GM18907 (cell line): ENCODE measurements around the gene FOXL1.
A peak's percentile ranks its signal among the peaks of the same experiment; 100 is the strongest.

Source experiments
- ATAC-seq: cut with Tn5 transposase; IDR thresholded peaks from one replicate; pipeline ENCODE4 v1.9.1; 2021; ENCODE audit warnings: mild to moderate bottlenecking, moderate library complexity; ENCODE audit not compliant: unreplicated experiment

Gene FOXL1

DNA sequence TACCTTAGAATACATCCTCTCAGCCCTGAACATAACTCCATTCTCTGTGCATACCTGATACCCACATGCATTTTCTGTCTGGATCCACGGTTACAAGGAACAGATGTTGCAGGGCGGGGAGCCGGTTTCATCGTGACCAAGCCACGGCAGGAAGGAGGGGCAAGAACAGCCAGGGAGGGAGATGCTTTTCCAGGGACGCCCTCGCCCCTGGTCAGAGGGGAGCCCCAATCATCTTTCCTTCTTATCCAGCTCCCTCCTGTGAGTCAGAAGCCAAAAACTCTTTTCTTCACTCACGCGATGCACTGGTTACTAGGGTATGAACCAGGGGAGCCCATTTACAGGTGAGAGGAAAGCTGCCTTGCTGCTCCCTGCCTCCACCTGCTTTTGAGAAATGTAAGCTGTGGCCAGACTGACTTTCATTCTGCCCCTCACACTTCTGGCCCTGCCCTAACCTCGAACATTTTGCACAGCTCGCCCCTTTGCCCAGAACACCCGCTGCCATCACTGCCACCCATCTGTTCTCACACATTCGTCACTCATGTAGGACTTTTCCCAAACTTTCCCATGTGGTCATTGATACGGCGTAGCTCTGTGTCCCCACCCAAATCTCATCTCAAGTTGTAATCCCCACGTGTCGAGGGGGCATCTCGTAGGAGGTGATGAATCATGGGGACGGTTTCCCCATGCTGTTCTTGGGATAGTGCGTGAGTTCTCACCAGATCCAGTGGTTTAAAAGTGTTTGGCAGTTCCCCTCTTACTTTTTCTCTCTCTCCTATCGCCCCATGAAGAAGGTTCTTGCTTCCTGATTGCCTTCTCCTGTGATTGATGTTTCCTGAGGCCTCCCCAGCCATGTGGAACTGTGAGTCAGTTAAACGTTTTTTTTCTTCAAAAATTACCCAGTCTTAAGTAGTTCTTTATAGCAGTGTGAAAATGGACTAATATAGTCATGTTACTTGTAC is 20.5 kb downstream of the FOXL1 start:
- ATAC-seq, result no peak

- ATAC-seq, result no peak
Measured at GRCh38 chr16:86601356-86601755, 23.0 kb downstream of the FOXL1 start.

GRCh38 chr16:86602521-86602920 is 24.2 kb downstream of the FOXL1 start:
- no peak for ATAC-seq

- peak; percentile 76 for ATAC-seq
Measured at GRCh38 chr16:86604436-86605193, 26.3 kb downstream of the FOXL1 start.

DNA sequence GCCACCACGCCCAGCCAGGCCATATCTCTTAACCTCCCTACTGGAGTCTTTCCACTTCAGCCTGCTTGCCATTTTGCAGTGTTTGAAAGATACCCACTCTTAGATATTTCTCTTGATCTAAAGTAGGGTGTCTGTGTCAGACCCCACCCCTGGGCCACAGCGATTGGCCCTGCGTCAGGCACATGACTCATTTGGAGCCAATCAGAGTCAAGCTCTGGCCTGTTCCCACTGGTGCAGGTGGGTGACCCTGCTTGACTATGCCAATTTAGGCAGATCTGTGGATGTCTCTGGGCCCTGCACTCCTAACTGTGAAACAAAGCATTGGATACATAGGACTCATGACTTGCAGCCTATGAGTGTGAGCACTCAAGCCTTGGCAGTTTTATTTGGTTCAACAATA is 27.6 kb downstream of the FOXL1 start:
- no peak for ATAC-seq

GRCh38 chr16:86608301-86608747 is 30.0 kb downstream of the FOXL1 start:
- ATAC-seq, result no peak

DNA sequence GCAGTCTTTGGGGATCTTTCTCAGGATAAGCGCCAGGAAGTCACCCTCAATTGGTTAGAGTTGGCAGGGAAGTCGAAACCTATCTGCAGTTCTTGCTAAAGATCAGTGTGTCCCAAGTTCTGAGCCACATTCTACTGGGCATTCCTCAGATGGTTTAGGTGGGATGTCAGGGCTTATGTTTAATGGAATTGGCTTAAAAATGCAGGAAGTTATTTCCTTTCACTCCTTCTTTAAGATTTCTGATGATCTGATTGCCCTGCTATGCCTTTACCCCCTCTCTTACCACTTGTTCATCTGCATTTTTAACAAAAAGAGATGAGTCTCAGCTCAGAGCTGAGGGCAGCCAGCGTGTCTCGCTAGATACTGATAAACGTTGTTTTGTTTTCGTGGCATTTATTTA is 30.8 kb downstream of the FOXL1 start:
- no peak for ATAC-seq

DNA sequence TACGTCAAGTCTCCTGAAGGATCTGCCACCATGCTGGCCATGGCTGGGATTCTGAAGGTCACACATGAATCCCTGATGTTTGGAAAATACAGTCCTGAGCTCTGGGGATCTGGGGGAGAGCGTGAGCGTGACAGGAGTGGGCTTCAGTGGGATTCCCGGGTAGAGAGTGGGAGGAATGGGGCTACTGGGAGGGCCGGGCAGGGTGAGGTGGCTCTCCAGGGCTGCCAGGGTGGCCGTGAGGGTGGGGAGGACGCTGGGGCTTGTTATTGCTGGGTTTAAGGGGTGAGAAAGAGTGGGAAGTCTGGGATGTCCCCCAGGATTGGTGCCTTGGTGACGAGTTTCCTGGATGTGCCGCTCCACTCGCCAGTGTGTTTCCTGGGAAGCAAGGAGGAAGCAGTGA is 31.3 kb downstream of the FOXL1 start:
- ATAC-seq, result no peak

- no peak for ATAC-seq
Measured at GRCh38 chr16:86610779-86611524, 32.6 kb downstream of the FOXL1 start.

- ATAC-seq, result no peak
Measured at GRCh38 chr16:86611525-86611855, 33.1 kb downstream of the FOXL1 start.

- no peak for ATAC-seq
Measured at GRCh38 chr16:86611941-86612340, 33.6 kb downstream of the FOXL1 start.

- no peak for ATAC-seq
Measured at GRCh38 chr16:86614699-86615098, 36.4 kb downstream of the FOXL1 start.

DNA sequence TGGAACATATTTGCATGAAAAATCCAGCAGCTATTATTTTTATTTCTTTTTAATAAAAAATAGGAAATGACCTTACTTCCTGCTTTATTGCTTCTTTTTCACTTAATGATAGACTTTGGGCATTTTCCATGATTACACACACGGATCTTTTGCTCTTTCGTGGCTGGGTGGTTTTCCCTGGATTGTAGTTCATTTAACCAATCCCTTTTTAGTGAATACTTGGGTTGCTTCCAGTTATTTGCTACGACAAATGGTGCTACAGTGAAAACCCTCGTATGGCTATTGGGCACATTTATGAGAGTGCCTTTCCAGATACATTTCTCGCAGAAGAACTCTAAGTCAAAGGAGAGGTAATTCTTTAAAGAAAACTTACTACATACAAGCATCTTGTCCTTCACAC is 38.6 kb downstream of the FOXL1 start:
- ATAC-seq, result no peak

- ATAC-seq, result no peak
Measured at GRCh38 chr16:86618431-86619238, 40.3 kb downstream of the FOXL1 start.

DNA sequence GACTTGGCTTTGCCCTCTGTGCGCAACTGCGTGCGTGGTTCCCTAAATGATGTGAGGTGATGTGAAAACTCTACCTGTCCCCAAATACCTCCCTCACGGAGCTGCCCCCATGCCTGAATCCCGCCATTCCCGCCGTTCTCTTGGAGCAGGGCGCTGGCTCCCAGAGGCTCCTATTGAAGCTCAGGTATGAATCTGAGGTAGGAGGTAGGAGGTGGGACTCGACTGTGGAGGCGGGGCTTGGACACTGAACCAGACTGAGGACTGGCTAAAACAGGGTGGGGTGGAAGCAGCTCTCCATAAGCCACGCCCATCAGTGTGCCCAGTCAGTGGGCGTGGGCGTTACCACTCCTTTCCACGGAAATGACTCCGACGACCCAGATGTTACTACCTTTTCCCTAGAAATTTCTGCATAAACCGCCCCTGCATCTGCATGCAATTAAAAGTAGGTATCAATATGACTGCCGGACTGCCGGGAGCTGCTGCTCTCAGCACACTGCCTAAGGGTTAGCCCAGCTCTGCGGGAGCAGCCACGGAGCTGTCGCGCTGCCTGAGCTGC is 41.0 kb downstream of the FOXL1 start:
- no peak for ATAC-seq

GRCh38 chr16:86620184-86620583 is 41.8 kb downstream of the FOXL1 start:
- no peak for ATAC-seq

DNA sequence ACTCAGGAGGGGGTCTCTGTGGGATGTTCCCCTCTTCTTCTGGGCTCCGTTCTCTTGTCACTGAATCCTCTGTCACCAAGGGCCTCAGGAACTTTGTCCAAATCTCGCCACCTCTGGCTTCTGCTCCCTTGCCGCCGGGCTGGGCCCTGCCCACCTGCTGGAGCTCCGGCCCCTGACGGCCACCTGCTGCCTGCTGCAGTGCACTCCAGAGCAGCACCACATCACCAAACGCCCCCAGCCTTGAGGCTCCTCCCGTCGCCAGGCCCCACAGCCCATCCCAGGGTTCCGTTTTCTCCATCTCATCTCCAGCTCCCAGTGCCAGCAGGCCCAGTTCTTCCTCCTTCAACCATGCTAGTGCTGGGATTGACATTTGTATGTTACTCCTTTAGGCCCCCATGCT is 43.6 kb downstream of the FOXL1 start:
- ATAC-seq, result no peak

DNA sequence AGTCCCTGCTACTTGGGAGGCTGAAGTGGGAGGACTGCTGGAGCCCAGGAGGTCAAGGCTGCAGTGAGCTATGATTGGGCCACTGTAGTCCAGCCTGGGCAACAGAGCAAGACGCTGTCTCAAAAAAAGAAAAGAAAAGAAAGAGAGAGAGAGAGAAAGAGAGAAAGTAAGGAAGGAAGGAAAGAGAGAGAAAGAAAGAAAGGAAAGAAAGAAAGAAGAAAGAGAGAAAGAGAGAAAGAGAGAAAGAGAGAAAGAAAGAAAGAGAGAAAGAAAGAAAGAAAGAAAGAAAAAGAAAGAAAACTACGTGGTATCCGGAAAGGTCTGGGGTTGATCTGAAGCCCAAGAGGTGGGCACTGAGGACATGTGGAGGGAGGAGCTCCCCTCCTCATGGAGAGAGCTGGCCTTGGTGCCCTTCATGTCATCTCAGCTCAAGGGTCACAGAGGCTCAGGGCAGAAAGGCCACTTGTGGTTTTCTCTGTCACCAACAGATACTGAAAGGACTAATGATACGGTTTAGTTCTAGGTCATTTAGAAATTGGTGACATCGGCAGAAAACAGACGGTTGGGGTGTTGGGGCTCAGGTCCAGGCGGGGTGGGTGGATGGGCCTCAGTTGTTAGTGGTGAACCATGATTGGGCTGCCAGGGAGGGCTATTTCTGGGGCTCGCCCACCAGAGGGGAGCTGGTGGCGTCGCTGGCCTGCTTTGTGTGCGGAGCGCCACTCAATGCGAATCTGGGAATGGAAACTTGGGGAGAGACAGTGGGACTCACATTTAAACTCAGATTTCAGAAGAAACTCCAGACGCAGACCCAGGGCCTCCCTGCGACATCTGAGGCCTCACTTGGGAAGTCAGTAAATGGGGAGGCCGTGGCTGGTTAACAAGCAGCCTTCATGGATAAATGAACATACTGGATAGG is 44.6 kb downstream of the FOXL1 start:
- ATAC-seq, result no peak

- no peak for ATAC-seq
Measured at GRCh38 chr16:86625029-86625428, 46.7 kb downstream of the FOXL1 start.
